ENCODE data around the gene GRIA3. TPM values are rescaled to one million over a fixed set of nuclear protein-coding genes. Genes with fewer than 3 reads are reported as not detected.

Gene GRIA3
- total and polyA plus RNA-seq, 4 donors: 0.05 to 2.0 (median 0.37) TPM

GRCh38 chrX:123339221-123339905 is 155.3 kb downstream of the GRIA3 start:
- 62 to 94% methylated on average over 4 of the region's 4 CpGs for WGBS, 2 donors
- ATAC-seq (ENCODE audit: insufficient read depth, low FRiP score) (no peak), DNase-seq (no peak)
- TF ChIP-seq CTCF (IDR thresholded peaks at IDR 0.05; ENCODE audit: control extremely low read depth, extremely low read depth): no peak
- H3K4me3 ChIP-seq: no peak overlapping the region
- no peaks in the 10 kb centered on the region for H3K36me3 ChIP-seq (ENCODE audit: control insufficient read depth in 4 of 4, insufficient read depth in 4 of 4, low read length in 4 of 4)
- no peaks in the 10 kb centered on the region for H3K4me1 ChIP-seq (ENCODE audit: control insufficient read depth in 5 of 5, insufficient read depth in 5 of 5, low read length in 5 of 5)
- no peaks in the 10 kb centered on the region for H3K27me3 ChIP-seq (ENCODE audit: control insufficient read depth in 3 of 3, insufficient read depth in 3 of 3, low read length in 2 of 3)
- no peak overlapping the region for H3K27ac ChIP-seq (ENCODE audit: low read depth in 1 of 2, low read length in 1 of 2)
- H3K9me3 ChIP-seq (ENCODE audit: control insufficient read depth in 4 of 4, insufficient read depth in 3 of 4, low read length in 3 of 4): no peaks in the 10 kb centered on the region
- no peak overlapping the region for H3K9ac ChIP-seq (ENCODE audit: insufficient read depth in 1 of 2, low read length in 2 of 2)

GRCh38 chrX:123340696-123341095 is 156.6 kb downstream of the GRIA3 start:
- ATAC-seq (ENCODE audit: insufficient read depth, low FRiP score) (no peak), DNase-seq (no peak)
- Histone ChIP-seq H3K9ac (ENCODE audit: insufficient read depth in 1 of 2, low read length in 2 of 2) (no peak overlapping the region), H3K9me3 (ENCODE audit: control insufficient read depth in 4 of 4, insufficient read depth in 3 of 4, low read length in 3 of 4) (peaks cover 0 to 3% (median 0%) of the 10 kb centered on the region in 4 donors), H3K4me1 (ENCODE audit: control insufficient read depth in 5 of 5, insufficient read depth in 5 of 5, low read length in 5 of 5) (no peaks in the 10 kb centered on the region), H3K27me3 (ENCODE audit: control insufficient read depth in 3 of 3, insufficient read depth in 3 of 3, low read length in 2 of 3) (no peaks in the 10 kb centered on the region), H3K36me3 (ENCODE audit: control insufficient read depth in 4 of 4, insufficient read depth in 4 of 4, low read length in 4 of 4) (no peaks in the 10 kb centered on the region), H3K4me3 (no peak overlapping the region), H3K27ac (ENCODE audit: low read depth in 1 of 2, low read length in 1 of 2) (no peak overlapping the region)
- no peak for TF ChIP-seq CTCF (IDR thresholded peaks at IDR 0.05; ENCODE audit: control extremely low read depth, extremely low read depth)
- WGBS, 2 donors: 23 to 26% methylated on average over 3 of the region's 3 CpGs

- ATAC-seq (ENCODE audit: insufficient read depth, low FRiP score): no peak
- peak in 1 of 3 donors; percentile 2 for DNase-seq
- Histone ChIP-seq H3K36me3 (ENCODE audit: control insufficient read depth in 4 of 4, insufficient read depth in 4 of 4, low read length in 4 of 4) (no peaks in the 10 kb centered on the region), H3K27me3 (ENCODE audit: control insufficient read depth in 3 of 3, insufficient read depth in 3 of 3, low read length in 2 of 3) (peaks cover 0 to 4% (median 3%) of the 10 kb centered on the region in 3 donors), H3K9ac (ENCODE audit: insufficient read depth in 1 of 2, low read length in 2 of 2) (no peak overlapping the region), H3K9me3 (ENCODE audit: control insufficient read depth in 4 of 4, insufficient read depth in 3 of 4, low read length in 3 of 4) (peaks cover 0 to 3% (median 0%) of the 10 kb centered on the region in 4 donors), H3K27ac (ENCODE audit: low read depth in 1 of 2, low read length in 1 of 2) (no peak overlapping the region), H3K4me3 (no peak overlapping the region), H3K4me1 (ENCODE audit: control insufficient read depth in 5 of 5, insufficient read depth in 5 of 5, low read length in 5 of 5) (no peaks in the 10 kb centered on the region)
- no peak for TF ChIP-seq CTCF (IDR thresholded peaks at IDR 0.05; ENCODE audit: control extremely low read depth, extremely low read depth)
- 82 to 86% methylated on average over 1 of the region's 1 CpG for WGBS, 2 donors
Observed at GRCh38 chrX:123348468-123348867, 164.4 kb downstream of the GRIA3 start.
